ENCODE data around the gene MED27. TPM values are rescaled to one million over a fixed set of nuclear protein-coding genes. Genes with fewer than 3 reads are reported as not detected.

Gene MED27
- total and polyA plus RNA-seq, 2 experiments from 2014 or later = 17.2 to 32.1 TPM

GRCh38 chr9:132035679-132036078 is 44.0 kb downstream of the MED27 start:
- Histone ChIP-seq H3K9me3 (ENCODE audit: low read depth) (no peaks in the 10 kb centered on the region), H2AFZ (no peak overlapping the region), H3K36me3 (replicated peaks; ENCODE audit: insufficient read depth, low read depth) (no peaks in the 10 kb centered on the region), H3K27me3 (no peaks in the 10 kb centered on the region), H3K9me2 (replicated peaks; ENCODE audit: insufficient read depth) (no peaks in the 10 kb centered on the region), H3K4me3 (no peak overlapping the region), H3K27ac (no peak overlapping the region), H4K20me1 (ENCODE audit: insufficient read depth, poor library complexity, severe bottlenecking) (no peaks in the 10 kb centered on the region), H3K4me2 (no peak overlapping the region), H3K4me1 (ENCODE audit: insufficient read depth) (no peaks in the 10 kb centered on the region), H3K79me2 (peaks cover 65% of the 10 kb centered on the region)
- no peak for DNase-seq (ENCODE audit: low spot score)
- WGBS (ENCODE audit: low lambda C conversion rate, missing lambda C conversion rate) = 100% methylated on average over 1 of the region's 1 CpG
- no peak for TF ChIP-seq EZH2 (IDR thresholded peaks at IDR 0.05; ENCODE audit: borderline replicate concordance)
- TF ChIP-seq CTCF (IDR thresholded peaks at IDR 0.05; ENCODE audit: poor library complexity) = no peak
- no peak for TF ChIP-seq EZH2phosphoT487 (IDR thresholded peaks at IDR 0.05; ENCODE audit: low read depth, severe bottlenecking, unreplicated experiment)

DNA sequence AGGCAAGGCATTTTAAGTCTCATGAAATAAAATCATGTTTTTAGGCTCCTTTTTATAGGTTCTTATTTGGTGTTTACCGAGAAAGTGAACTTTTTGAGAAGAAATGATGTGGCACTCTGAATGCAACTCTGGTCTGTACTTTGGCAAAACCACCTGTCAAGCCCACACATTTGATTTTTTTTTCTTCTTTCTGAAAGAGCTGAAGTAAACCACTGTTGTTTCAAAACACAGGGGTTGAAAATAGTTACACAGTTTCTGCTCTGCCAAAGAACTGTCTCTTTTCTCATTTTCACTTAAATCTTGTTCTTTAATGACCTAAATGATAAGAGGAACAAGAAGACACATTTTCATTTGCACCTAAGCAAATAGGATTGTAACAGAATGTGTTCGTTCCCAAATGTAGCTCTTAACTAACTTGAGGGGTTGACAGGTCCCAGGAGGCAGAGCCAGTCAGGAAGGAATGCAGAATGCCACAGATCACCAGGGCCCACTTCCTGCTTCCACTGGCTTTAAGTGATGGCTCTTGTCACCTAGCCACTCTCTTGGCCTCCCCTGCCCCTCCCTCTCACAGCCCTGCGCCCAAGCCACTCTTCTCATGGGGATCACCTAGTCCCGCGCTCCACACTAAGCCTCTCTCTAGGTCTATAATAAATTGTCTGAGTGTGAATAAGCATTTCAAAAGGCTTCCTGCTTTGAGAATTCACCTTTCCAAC is 47.3 kb downstream of the MED27 start:
- H3K4me3 ChIP-seq = no peak overlapping the region
- H2AFZ ChIP-seq = no peak overlapping the region
- H4K20me1 ChIP-seq (ENCODE audit: insufficient read depth, poor library complexity, severe bottlenecking) = peaks cover 6% of the 10 kb centered on the region
- no peaks in the 10 kb centered on the region for H3K9me3 ChIP-seq (ENCODE audit: low read depth)
- H3K9me2 ChIP-seq (replicated peaks; ENCODE audit: insufficient read depth) = no peaks in the 10 kb centered on the region
- H3K4me2 ChIP-seq = no peak overlapping the region
- WGBS (ENCODE audit: low lambda C conversion rate, missing lambda C conversion rate) = 69% methylated on average over 5 of the region's 5 CpGs
- H3K79me2 ChIP-seq = peaks cover 65% of the 10 kb centered on the region
- DNase-seq (ENCODE audit: low spot score) = no peak
- peaks cover 7% of the 10 kb centered on the region for H3K4me1 ChIP-seq (ENCODE audit: insufficient read depth)
- no peaks in the 10 kb centered on the region for H3K36me3 ChIP-seq (replicated peaks; ENCODE audit: insufficient read depth, low read depth)
- TF ChIP-seq EZH2phosphoT487 (IDR thresholded peaks at IDR 0.05; ENCODE audit: low read depth, severe bottlenecking, unreplicated experiment) (no peak), EZH2 (IDR thresholded peaks at IDR 0.05; ENCODE audit: borderline replicate concordance) (no peak)
- H3K27me3 ChIP-seq = no peaks in the 10 kb centered on the region
- H3K27ac ChIP-seq = no peak overlapping the region

DNA sequence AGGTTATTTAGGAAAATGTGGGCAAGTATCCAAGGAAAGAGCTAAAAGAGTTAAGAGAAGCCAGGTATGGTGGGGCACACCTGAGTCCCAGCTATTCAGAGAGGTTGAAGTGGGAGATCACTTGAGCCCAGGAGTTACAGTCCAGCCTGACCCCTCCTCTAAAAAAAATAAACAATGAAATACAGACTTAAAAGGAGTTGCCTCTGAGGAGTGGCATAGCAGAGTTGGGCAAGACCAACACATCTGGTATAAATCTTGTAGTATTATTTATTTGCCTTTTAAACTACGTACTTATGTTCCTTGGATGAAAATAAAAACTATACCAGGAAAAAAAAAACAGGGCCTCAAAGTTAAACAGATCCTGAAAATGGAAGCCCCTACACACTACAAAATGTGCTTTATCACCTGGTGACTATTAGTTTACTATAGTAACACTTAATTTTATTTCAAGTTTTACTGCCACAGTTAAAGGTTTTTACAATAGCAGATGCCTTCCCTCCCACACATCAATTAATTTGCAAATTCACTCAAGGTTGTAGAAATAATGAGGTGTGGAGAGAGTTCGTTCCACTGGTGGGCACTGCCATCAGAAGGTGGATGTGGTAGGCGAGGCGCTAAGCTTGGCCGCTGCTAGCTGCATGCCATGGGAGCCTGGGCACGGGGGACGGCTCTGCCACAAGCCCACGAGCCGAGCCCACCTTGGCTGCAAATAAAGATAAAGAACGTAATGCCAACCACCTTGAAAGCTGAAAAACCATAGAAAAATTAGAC is 48.0 kb downstream of the MED27 start:
- Histone ChIP-seq H3K4me3 (no peak overlapping the region), H3K4me2 (no peak overlapping the region), H3K4me1 (ENCODE audit: insufficient read depth) (peaks cover 7% of the 10 kb centered on the region), H3K79me2 (peaks cover 63% of the 10 kb centered on the region), H2AFZ (no peak overlapping the region), H3K27ac (no peak overlapping the region), H3K9me2 (replicated peaks; ENCODE audit: insufficient read depth) (no peaks in the 10 kb centered on the region), H3K27me3 (no peaks in the 10 kb centered on the region), H3K9me3 (ENCODE audit: low read depth) (no peaks in the 10 kb centered on the region), H3K36me3 (replicated peaks; ENCODE audit: insufficient read depth, low read depth) (no peaks in the 10 kb centered on the region), H4K20me1 (ENCODE audit: insufficient read depth, poor library complexity, severe bottlenecking) (peaks cover 8% of the 10 kb centered on the region)
- 83% methylated on average over 10 of the region's 10 CpGs for WGBS (ENCODE audit: low lambda C conversion rate, missing lambda C conversion rate)
- TF ChIP-seq EZH2phosphoT487 (IDR thresholded peaks at IDR 0.05; ENCODE audit: low read depth, severe bottlenecking, unreplicated experiment) (no peak), EZH2 (IDR thresholded peaks at IDR 0.05; ENCODE audit: borderline replicate concordance) (no peak), CTCF (IDR thresholded peaks at IDR 0.05; ENCODE audit: poor library complexity) (no peak)
- DNase-seq (ENCODE audit: low spot score) = no peak

Data from hepatocyte (in vitro differentiated cells).